Neural cell (in vitro differentiated cells): ENCODE data around the gene A2M. TPM values are rescaled to one million over a fixed set of nuclear protein-coding genes. Genes with fewer than 3 reads are reported as not detected.

Source experiments
- H2AFZ ChIP-seq: fragments of 200-600, 300-800 bp; sonication (generic), shearing (Covaris generic); 2 replicates; pipeline ENCODE4 v1.6.0; 2014; ENCODE audit warnings: low read depth, mild to moderate bottlenecking, antibody characterized with exemption, low read length, moderate library complexity
- H3F3A ChIP-seq: fragments of 200-600 bp; shearing (Covaris generic); 2 replicates; pipeline ENCODE4 v1.6.1; 2016; ENCODE audit warnings: mild to moderate bottlenecking, moderate library complexity, mixed read lengths, antibody characterized with exemption, low read length; ENCODE audit not compliant: insufficient read depth, poor library complexity, severe bottlenecking
- H3K27ac ChIP-seq: fragments of 200-600, 300-800 bp; sonication (generic), shearing (Covaris generic); 2 replicates; pipeline ENCODE4 v1.5.1; 2014; ENCODE audit warnings: mild to moderate bottlenecking, low read length, moderate library complexity
- H3K27me3 ChIP-seq: fragments of 300-800, 200-600 bp; sonication (generic), shearing (Covaris generic); 2 replicates; pipeline ENCODE4 v1.6.0; 2014; ENCODE audit warnings: mild to moderate bottlenecking, low read depth, low read length, moderate library complexity; ENCODE audit not compliant: insufficient read depth
- H3K36me3 ChIP-seq: fragments of 300-800, 200-600 bp; sonication (generic), shearing (Covaris generic); 2 replicates; pipeline ENCODE4 v1.5.1; 2014; ENCODE audit warnings: mild to moderate bottlenecking, antibody characterized with exemption, low read length, moderate library complexity; ENCODE audit not compliant: insufficient read depth
- H3K4me2 ChIP-seq: fragments of 300-800, 200-600 bp; sonication (generic), shearing (Covaris generic); 2 replicates; pipeline ENCODE4 v1.6.0; 2014; ENCODE audit warnings: mild to moderate bottlenecking, low read length
- H3K4me3 ChIP-seq: fragments of 300-800, 200-600 bp; sonication (generic), shearing (Covaris generic); 2 replicates; pipeline ENCODE4 v1.5.1; 2014; ENCODE audit warnings: mild to moderate bottlenecking, low read length, moderate library complexity
- H3K79me2 ChIP-seq: fragments of 200-600 bp; shearing (Covaris generic); replicated peaks from 2 replicates; pipeline ENCODE4 v1.6.0; 2014; ENCODE audit warnings: mild to moderate bottlenecking, low read length, moderate library complexity; ENCODE audit not compliant: insufficient read depth
- H3K9ac ChIP-seq: fragments of 300-800, 200-600 bp; sonication (generic), shearing (Covaris generic); 2 replicates; pipeline ENCODE4 v1.6.1; 2016; ENCODE audit warnings: mild to moderate bottlenecking, low read length, mixed read lengths
- H3K9me2 ChIP-seq: fragments of 200-600 bp; shearing (Covaris generic); 2 replicates; pipeline ENCODE4 v1.6.1; 2016; ENCODE audit warnings: mild to moderate bottlenecking, low read length, mixed read lengths; ENCODE audit not compliant: insufficient read depth
- H3K9me3 ChIP-seq: fragments of 200-600, 300-800 bp; sonication (generic), shearing (Covaris generic); 2 replicates; pipeline ENCODE4 v1.6.1; 2016; ENCODE audit warnings: mild to moderate bottlenecking, mixed run types, low read length, moderate library complexity, mixed read lengths
- H4K20me1 ChIP-seq: fragments of 200-600 bp; shearing (Covaris generic); 2 replicates; pipeline ENCODE4 v1.6.1; 2016; ENCODE audit warnings: mild to moderate bottlenecking, mixed run types; ENCODE audit not compliant: insufficient read depth
- CTCF ChIP-seq: fragments of 450-650 bp; IDR thresholded peaks from 2 replicates; pipeline ENCODE4 v1.5.1; 2014; ENCODE audit warnings: antibody characterized with exemption, mild to moderate bottlenecking, moderate library complexity; ENCODE audit not compliant: poor library complexity, severe bottlenecking
- EP300 ChIP-seq: fragments of 450-650 bp; conservative IDR thresholded peaks from 2 replicates; pipeline ENCODE4 v1.6.1; 2014; ENCODE audit warnings: antibody characterized with exemption, mild to moderate bottlenecking, moderate library complexity; ENCODE audit not compliant: poor library complexity, severe bottlenecking
- EZH2 ChIP-seq: fragments of 200-600, 300-800 bp; shearing (Covaris generic), sonication (generic); IDR thresholded peaks from 2 replicates; pipeline ENCODE4 v1.6.1; 2014; ENCODE audit warnings: antibody characterized with exemption, low read length, borderline replicate concordance, mild to moderate bottlenecking; ENCODE audit not compliant: insufficient read depth, poor library complexity, severe bottlenecking
- MXI1 ChIP-seq: fragments of 450-650 bp; conservative IDR thresholded peaks from 2 replicates; pipeline ENCODE4 v1.6.1; 2014; ENCODE audit warnings: antibody characterized with exemption, mild to moderate bottlenecking; ENCODE audit not compliant: poor library complexity, severe bottlenecking
- POLR2AphosphoS5 ChIP-seq: IDR thresholded peaks from 2 replicates; pipeline ENCODE4 v1.6.1; 2012
- RAD21 ChIP-seq: fragments of 450-650 bp; conservative IDR thresholded peaks from 2 replicates; pipeline ENCODE4 v1.6.1; 2014; ENCODE audit warnings: antibody characterized with exemption, mild to moderate bottlenecking, moderate library complexity
- REST ChIP-seq: IDR thresholded peaks from 2 replicates; pipeline ENCODE4 v1.6.1; 2012; ENCODE audit warnings: borderline replicate concordance
- SMC3 ChIP-seq: fragments of 450-650 bp; conservative IDR thresholded peaks from 2 replicates; pipeline ENCODE4 v1.6.1; 2014; ENCODE audit warnings: antibody characterized with exemption, mild to moderate bottlenecking, moderate library complexity; ENCODE audit not compliant: poor library complexity
- TAF1 ChIP-seq: IDR thresholded peaks from 2 replicates; pipeline ENCODE4 v1.6.1; 2012; ENCODE audit warnings: low read depth
- polyA plus RNA-seq: library from polyadenylated mRNA; depleted of rRNA; stranded (reverse); fragments of >200 nt; gene quantifications from 2 replicates; pipeline ENCODE4 v1.2.3, GENCODE V29; 2014

The A2M gene
- polyA plus RNA-seq, 1 donor from 2014 or later: 0.09 TPM

- no peak overlapping the region for H3K27ac ChIP-seq
- no peaks in the 10 kb centered on the region for H3K79me2 ChIP-seq
- no peaks in the 10 kb centered on the region for H3F3A ChIP-seq
- H4K20me1 ChIP-seq: no peaks in the 10 kb centered on the region
- H3K9ac ChIP-seq: no peak overlapping the region
- H3K9me2 ChIP-seq: no peaks in the 10 kb centered on the region
- H3K27me3 ChIP-seq: no peaks in the 10 kb centered on the region
- no peak overlapping the region for H3K4me2 ChIP-seq
- H3K9me3 ChIP-seq: no peaks in the 10 kb centered on the region
- H3K36me3 ChIP-seq: no peaks in the 10 kb centered on the region
- TF ChIP-seq TAF1 (no peak), EZH2 (no peak), REST (no peak), EP300 (no peak), RAD21 (no peak), CTCF (no peak), SMC3 (no peak)
- H2AFZ ChIP-seq: no peak overlapping the region
- H3K4me3 ChIP-seq: no peak overlapping the region
These were observed 8.8 kb downstream of the A2M start for GRCh38 chr12:9106610-9107541.

- TF ChIP-seq CTCF: no peak
- TF ChIP-seq MXI1: no peak
- no peak for TF ChIP-seq TAF1
- no peak for TF ChIP-seq EP300
- no peak for TF ChIP-seq EZH2
- TF ChIP-seq RAD21: no peak
- no peak for TF ChIP-seq POLR2AphosphoS5
- no peak for TF ChIP-seq SMC3
- no peak for TF ChIP-seq REST
- Histone ChIP-seq H4K20me1 (no peaks in the 10 kb centered on the region), H3K27me3 (no peaks in the 10 kb centered on the region), H3K4me2 (no peak overlapping the region), H3F3A (no peaks in the 10 kb centered on the region), H3K79me2 (no peaks in the 10 kb centered on the region), H3K4me3 (no peak overlapping the region), H3K9ac (no peak overlapping the region), H3K36me3 (no peaks in the 10 kb centered on the region), H3K9me3 (no peaks in the 10 kb centered on the region), H3K9me2 (no peaks in the 10 kb centered on the region), H2AFZ (no peak overlapping the region), H3K27ac (no peak overlapping the region)
These were observed 9.7 kb downstream of the A2M start for GRCh38 chr12:9106067-9106466.
